AG08395 (cell line): ENCODE data around the gene FAM171A1.

Source experiments
- DNase-seq: peaks from one replicate; pipeline ENCODE4 v3.0.0; 2012; ENCODE audit warnings: mixed read lengths, low spot score

The FAM171A1 gene

GRCh38 chr10:15168786-15169554 lies 202.1 kb downstream of the FAM171A1 start:
- peak; percentile 99 for DNase-seq

GRCh38 chr10:15168291-15168785 lies 202.8 kb downstream of the FAM171A1 start, which contains the start of gene NMT2:
NMT2 (minus strand) TSS chr10:15168693; CDS start chr10:15168612, 81 bp downstream.
- DNase-seq, result no peak

GRCh38 chr10:15167411-15168290 lies 203.4 kb downstream of the FAM171A1 start:
- peak; percentile 55 for DNase-seq

- no peak for DNase-seq
Observed at GRCh38 chr10:15166325-15166724, 204.8 kb downstream of the FAM171A1 start.

- no peak for DNase-seq
Observed at GRCh38 chr10:15163253-15163828, 207.7 kb downstream of the FAM171A1 start.
